HG02973 (cell line): ENCODE measurements around the gene RASAL3.

ENCODE experiments used
- ATAC-seq: cut with Tn5 transposase; IDR thresholded peaks from one replicate; pipeline ENCODE4 v1.9.1; 2021; ENCODE audit warnings: moderate library complexity; ENCODE audit not compliant: unreplicated experiment

RASAL3 gene

GRCh38 chr19:15449620-15450527 lies 14.5 kb downstream of the RASAL3 start, which contains the start of gene WIZ:
WIZ (minus strand) TSS chr19:15449956; CDS start chr19:15448307, 1,649 bp downstream.
- ATAC-seq: no peak

DNA sequence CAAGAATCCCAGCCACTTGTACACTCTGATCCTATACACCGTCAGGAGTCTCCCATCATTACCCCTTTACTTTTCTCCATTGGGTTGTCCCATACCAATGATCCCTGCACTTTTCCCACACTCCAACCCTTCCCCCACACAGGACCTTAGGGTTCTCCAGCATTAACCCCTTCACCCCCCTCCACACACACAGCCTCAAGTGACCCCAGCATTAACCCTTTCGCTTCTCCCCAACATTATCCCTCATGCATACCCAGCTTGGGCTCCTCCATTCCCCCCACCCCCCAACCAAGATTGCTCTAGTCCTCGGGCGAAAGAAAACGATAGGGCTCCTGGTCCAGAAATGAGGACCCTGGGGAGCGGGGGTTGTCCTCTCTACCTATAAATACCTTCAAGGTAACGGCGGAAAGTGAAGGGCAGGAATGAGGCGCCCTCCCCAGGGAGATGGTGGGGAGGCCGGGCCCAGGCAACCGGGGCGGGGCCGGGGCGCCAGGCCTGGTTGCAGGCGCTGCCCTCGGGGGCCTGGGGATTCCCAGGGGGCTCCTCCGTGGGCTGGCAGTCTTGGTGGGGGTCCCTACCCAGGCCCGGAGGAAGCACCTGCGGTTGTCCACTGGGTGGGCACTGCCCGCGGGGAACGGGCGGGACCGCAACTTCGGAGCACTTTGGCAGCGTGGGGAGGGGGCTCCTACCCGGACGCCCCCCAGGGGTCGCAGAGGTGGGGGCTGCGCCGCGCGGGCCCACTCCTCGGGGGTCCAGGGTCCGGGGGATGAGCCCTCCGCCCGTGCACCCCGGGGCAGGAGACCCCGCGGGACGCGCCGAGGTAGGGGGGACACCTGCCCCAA lies 15.3 kb downstream of the RASAL3 start:
- ATAC-seq: no peak

GRCh38 chr19:15448044-15448777 lies 16.1 kb downstream of the RASAL3 start:
- no peak for ATAC-seq

GRCh38 chr19:15447057-15447456 lies 17.3 kb downstream of the RASAL3 start:
- ATAC-seq: no peak

- ATAC-seq: no peak
Observed at GRCh38 chr19:15445807-15446376, 18.5 kb downstream of the RASAL3 start.

DNA sequence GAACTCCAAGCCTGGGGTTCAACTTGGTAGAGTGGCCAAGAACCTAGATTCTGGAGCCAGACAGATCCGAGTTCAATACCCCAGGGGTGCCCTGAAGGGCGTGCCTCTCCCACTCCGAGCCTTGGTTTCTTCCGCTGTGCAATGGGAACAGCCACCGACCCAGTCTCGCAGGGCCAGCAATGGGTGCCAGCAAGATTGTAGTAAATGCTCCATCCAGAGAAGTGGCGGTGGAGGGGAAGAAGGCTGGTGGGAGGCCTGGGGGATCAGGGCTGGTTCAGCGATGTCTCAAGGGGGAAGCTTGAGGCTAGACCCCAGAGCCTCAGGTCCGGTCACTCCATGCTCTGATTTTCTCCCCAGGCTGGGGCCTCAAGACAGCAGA lies 19.1 kb downstream of the RASAL3 start:
- ATAC-seq: no peak

GRCh38 chr19:15444505-15445226 lies 19.7 kb downstream of the RASAL3 start:
- no peak for ATAC-seq

GRCh38 chr19:15443838-15444237 lies 20.5 kb downstream of the RASAL3 start:
- ATAC-seq: no peak

- no peak for ATAC-seq
Observed at GRCh38 chr19:15443325-15443724, 21.0 kb downstream of the RASAL3 start.

- no peak for ATAC-seq
Observed at GRCh38 chr19:15442142-15442920, 22.0 kb downstream of the RASAL3 start.

- ATAC-seq: no peak
Observed at GRCh38 chr19:15441317-15441716, 23.0 kb downstream of the RASAL3 start.

DNA sequence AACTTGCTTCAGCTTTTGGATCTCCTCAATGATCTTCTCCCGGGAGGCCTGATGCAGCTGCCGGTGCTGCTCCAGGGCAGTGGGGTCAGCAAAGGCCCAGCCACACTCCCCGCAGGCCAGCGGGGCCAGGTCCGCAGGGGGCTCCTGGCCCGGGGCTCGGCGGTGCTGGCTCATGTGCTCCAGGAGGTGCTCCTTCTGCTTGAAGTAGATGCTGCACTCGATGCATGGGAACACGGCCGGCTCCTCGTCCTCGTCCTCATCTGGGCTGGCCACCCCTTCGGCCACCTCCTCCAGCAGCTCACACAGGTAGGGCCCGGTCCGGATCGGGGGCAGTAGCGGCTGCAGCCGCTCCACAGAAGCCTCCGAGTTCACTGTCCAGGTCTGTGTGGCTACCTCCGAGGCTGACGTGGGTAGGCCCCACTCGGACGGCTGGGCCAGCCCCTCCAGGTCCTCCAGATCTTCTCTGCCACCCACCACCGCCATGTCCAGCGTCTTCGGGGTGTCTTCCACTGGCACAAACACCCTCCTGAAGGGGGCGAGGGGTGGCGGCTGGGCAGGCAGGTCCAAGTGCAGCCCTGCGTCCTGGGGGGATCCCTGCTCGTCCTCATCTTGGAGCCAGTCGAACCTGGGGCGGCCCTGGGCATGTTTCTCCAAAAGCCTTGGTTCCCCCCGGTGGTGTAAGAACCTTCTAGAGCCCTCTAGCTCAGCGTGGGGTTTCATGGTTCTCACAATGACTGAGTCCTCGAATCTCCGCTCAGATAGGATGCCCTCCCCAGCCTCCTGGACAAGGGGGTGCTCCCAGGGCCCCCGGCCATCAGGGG lies 24.3 kb downstream of the RASAL3 start:
- ATAC-seq: no peak

DNA sequence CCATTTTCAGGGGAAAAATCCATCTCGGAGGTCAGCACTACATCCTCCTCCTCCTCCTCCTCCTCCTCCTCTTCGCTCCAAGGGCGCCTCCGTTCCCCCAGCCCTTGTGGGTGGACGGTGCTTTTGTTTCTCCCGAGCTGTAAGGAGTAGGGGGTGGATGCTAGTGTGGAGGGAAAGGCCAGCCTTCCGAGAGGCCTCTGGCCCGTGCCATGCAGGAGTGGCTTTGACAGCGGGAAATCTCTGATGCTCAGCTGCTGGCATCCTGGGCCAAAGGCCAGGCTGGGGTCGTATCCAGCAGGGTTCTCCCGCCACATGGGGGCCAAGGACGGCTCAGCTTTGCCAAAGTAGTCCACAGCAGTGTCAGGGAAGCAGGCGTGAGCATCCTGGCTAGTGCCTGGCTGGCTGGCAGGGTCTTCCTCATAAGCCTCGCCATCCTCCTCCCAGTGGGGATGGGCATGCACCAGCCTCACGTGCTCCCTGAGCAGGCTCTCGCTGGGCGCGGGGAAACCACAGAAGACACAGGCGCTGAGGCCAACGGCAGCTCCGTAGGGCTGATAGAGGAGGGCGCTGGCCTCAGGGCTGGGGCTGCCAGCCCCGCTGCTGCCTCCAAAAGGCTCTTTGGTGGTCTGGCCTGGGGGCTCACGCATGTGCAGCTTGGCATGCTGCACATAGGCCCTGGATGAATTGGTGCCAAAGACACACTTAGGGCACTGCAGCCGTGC lies 25.1 kb downstream of the RASAL3 start:
- ATAC-seq: no peak

GRCh38 chr19:15438577-15438976 lies 25.8 kb downstream of the RASAL3 start:
- no peak for ATAC-seq

DNA sequence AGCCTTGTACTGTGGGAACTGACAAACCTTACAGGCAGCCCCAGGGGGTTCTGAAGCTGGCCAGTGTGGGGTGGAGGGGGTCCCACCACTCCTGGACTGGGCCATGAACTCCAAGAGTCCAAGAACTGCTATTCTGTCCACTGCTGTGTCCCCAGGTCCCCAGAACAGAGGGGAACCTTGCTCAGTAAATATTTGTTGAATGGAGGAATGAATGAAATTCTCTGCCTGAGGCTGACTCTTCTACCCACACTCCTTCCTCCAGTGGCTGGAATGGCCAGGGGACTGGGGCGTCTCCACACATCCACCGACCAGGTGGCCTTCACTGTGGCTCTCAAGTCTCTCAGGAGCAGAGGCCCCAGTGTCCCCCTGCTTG lies 26.2 kb downstream of the RASAL3 start:
- ATAC-seq: no peak

DNA sequence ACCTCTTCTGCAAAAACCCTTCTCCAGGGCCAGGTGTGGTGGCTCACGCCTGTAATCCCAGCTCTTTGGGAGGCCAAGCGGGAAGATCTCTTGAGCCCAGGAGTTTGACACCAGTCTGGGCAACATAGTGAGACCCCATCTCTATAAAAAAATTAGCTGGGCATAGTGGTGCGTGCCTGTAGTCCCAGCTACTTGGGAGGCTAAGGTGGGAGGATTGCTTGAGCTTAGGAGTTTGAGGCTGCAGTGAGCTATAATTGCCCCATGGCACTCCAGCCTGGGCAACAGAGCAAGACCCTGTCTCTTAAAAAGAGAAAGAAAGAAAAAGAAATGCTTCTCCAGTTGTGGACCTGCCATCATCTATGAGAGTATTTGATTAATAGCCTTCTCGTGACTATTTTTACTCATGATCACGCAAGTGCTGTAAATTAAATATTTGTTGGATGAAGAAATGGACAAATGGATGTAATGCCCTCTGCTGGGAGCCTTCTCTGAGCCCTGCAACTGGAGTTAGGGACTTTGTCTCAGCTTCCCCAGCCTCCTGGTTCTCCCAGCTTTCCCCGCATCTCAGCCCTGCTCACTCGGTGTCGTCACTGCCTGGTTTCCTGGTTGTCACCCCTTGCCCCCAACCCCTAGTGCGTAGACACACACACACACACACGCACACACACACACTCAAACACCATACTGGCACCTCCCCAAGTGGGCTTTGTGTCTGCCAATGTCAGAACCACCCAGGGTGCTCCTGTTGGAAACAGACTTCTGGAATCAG lies 26.8 kb downstream of the RASAL3 start:
- no peak for ATAC-seq

DNA sequence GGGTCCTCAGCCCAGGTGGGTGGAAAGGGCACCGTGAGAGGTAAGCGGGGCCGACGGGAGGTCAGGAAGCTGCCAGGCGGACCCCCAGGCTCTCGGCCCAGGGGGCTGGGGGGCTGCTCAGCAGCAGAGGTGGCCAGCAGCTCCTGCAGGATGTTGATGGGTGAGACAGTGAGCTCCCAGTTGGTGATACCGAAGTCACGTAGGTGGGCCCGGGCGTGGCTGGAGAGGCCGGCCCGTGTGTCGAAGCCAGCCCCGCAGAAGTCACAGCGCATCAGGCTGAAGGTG lies 27.6 kb downstream of the RASAL3 start:
- no peak for ATAC-seq
